CD4-positive, alpha-beta T cell treated with Interleukin-10 for 1 hour (primary cell): ENCODE results near the gene ADGRL3.
"Not testable (repeated sequence)": the region's sequence is repeated elsewhere in the genome, so short reads cannot be mapped to it uniquely, and the experiment has no call there.

Source experiments
- DNase-seq: peaks from one replicate; pipeline ENCODE4 v3.0.0-alpha.2; 2020

The ADGRL3 gene

DNA sequence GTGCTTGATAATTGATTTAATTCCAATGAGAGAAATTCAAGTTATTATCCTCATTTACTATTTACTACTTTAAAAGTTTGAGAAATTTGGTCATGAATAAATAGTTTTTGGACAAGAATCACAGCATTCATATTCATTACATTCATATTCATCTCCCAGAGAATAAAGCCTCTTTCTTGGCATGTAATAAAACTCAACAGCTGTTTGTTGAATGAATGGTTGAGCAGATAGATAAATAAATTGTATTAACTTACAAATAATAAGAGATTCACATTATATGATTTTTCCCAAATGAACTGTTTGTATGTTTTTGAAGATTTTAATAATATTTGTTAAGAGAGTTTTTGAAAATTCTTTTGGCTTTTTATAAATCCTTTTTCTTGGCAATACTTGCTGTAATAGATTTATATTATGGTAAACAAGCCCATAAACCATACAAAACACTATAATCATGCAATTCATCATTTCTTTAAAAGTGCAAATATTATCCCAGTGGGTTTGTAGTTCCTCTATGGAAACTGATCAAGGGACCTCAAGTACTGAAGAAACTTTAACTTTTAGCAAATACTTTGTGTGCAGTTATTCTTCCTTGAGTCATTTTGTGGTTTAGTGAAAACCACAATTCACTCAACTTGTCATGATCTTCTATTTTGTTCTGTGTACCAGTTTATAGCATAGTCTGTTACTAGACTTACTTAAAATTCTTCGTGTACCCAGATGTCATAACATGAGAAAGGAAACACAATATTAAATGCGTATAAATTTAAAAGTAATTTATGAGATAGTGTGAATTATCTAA is 371.8 kb downstream of the ADGRL3 start:
- DNase-seq = no peak

DNA sequence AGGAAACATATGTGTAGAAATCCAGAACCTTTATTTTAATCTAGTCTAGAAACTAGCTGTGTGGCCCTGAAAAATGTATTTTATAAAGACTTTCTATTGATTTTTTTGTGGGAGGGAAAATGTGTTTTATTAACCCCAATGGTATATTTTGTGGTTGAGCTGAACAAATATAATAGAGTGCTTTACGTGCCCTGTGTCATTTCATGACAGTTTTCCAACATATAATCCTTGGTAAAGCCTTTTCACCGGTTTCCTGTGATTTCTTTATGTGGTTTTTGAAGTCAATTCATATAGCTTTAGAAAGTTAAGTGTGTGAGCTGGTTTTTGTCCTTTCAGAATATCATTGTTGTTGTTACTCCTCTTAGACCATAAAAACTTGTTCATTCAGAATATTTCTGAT is 375.7 kb downstream of the ADGRL3 start:
- no peak for DNase-seq

DNA sequence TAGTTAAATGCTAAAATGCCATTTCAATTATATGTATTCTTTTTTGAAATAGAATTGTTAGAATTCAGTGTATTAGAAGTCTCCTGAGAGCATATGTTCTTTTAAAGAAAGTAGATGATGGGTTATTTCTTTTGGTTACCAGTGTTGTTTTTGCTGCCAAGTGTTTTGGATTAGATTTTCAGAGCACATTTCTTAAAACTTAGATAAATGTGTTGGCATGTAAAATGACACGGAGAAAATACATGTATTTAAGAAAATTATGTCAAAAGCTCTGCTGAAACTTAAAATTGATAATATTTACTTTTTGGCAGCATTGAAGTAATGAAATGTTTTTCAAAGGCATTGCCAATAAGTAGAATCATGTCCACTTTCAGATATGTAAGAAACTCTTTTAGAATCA is 379.7 kb downstream of the ADGRL3 start:
- no peak for DNase-seq

DNA sequence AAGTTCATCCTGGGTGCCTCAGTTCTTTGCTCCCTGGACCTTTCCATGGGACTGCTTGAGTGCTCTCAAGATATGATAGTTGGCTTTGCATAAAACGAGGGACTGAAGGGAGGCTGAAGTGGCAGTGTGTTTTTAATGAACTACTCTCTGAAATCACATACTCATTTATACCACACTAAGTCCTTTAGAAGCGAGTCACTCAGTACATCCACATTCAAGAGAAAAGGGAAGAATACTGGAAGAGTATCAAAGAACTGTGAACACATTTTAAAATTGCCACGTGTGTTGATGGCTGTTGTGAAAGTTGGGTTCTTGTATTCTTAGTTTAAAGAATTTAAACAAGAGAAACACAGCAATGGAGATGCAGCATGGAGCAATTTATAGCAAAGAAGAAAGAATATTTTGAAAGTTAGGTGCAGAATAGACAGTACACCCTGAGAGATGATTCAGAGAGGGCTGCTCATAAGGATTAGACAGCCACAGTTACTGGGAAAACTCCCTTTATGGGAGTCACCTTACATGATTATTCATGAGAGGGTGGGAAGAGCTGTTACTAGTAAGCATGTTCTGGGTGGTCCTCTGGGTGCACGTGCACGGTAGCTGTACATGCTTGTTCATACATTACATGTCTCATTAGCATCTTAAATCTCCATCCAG is 380.7 kb downstream of the ADGRL3 start:
- DNase-seq = no peak

DNA sequence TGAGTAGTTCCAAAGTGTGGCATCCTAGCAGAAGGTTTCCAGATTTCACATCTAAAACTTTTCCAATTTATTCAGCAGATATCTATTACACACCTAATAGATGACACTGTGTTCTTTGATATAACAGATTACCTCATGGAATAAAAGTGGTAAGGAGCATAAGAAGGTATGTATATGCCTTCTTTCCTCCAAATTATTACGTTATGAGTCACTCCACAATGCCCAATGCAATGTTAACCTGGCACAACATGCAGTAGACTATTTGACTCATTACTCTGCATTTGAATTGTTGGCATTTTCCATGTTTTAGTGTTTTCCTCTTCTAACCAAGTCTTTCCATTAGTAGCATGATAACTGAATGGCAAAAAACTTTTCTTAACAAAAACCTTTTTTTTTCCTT is 383.6 kb downstream of the ADGRL3 start:
- no peak for DNase-seq

DNA sequence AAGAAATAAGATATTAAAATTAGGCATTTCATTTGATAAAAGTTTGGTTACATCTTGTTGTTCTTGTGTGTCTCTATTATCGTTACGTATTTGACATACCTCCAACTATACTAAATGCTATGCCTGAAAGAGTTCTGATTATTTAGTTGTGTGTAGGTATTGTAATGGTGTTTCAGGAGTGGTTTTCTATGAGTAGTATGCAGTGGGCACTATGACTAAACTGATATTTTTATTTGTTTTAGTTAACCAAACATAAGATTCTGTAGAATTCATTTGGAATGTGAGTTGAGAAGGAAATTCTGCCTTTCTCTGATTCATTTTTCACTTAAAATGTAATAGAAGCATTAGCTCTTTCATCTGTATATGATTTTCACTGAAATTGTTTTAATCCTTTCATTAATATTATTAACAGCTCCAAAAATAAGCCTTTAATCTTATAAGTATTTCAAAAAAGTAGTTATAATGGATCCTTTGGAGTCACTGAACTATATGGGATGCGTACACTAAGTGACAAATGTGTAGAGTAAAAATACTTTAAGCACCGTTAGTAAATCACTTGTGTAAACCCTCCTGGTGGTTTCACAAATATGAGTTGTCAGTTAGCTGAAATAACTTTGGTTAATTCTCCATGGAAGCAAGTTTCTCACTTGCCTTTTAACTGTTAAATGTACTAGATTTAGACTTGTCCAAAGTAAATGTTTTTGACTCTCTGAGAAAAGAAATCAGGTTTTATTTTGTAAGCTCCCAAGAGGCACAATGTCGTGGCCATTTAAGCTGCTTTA is 388.7 kb downstream of the ADGRL3 start:
- DNase-seq = no peak

DNA sequence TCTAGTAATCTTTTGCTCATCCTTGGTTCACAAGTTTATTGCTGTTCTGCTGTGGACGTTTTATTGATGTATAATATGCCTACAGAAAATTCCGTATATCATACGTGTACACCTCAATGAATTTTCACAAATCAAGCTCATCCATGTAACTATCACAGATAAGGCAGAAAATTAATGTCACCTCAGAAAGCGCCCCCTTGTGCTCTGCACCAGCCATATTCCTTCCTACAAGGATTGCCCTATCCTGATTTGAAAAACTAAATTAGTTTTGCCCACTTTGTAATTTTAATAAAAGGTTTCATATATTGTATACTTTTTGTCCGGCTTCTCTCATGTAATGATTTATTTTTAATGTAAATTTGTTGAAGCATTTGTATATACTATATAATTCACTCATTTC is 390.8 kb downstream of the ADGRL3 start:
- DNase-seq = no peak

DNA sequence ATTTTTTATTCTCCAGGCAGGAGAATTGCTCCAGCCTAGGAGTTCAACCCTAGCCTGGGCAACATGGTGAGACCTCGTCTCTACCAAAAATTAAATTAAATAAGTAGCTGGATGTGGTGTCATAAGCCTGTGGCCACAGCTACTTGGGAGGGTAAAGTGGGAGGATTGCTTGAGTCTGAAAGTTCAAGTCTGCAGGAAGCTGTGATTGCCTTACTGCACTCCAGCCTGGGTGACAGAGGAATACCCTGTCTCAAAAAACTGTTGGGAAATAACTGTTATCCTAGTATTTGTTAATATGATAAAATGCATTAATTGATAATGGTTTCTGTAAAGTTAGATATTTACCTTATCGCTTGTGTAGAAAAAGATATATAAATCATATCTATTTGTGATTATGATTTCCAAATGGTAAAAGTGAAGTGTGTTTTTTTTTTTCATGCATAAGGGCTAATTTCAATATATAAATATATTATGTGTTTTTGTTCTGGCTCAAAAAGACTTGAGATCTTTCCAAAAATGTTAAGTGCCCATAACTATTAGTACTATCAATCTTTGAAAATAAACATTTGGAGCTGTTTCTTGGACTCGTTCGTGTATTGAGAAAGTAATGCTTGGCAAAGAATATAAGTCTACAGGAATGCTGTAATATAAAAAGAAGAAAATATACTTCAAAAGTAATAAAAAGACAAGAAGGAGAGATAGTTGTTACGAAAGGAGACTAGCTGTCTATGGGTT is 396.6 kb downstream of the ADGRL3 start:
- DNase-seq = no peak

DNA sequence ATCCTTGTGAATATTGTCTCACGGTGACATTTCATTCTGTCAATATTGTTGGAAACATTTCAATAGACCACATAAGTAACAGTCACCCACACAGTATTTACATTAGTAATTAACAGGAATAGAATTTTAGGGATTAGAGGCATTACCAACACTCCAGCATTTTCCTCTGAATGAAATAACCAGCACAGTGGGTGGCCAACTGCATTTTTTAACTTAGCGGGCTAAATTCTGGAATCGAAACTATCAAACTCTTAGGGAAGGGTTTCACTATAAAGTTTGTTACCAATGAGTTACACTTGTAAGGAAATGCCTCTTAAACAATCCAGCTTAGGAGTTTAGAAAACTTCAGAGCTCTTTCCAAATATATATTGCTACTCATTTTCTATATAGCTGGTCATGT is 403.0 kb downstream of the ADGRL3 start:
- DNase-seq = no peak

DNA sequence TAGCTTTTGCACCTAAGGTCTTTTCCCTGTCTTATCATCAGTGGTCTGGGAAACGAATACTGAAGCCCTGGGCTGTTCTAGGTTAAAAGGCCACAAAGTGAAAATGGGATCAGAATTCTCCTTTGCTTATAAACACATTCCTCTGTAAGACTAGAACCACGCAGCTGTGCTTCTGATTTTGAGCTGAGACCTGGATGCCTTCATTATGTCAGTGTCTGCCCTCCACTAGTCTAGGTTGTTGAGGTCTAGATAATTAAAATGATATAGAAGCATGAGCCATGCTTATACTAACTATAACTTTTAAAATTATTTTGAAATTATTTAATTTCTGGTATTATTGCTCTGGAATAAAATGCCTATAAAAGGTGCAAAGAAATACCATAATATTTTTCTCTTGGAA is 403.9 kb downstream of the ADGRL3 start:
- no peak for DNase-seq

DNA sequence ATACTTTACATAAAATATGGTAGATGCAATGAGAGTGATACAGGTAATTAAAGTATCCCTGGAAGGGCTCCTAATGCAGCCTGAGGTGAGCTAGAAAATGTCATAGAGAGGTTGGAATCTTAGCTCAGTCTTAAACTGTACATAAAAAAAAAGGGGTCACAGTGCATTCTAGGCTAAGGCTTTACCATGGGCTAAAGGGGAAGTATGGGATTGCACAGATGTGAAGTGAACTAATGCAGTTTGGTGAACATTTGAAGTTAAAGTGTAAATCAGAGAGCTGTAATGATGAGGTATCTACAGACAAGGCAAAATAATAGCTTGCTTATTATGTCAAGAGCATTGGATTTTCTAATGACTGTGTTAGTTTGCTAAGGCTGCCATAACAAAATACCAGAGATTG is 405.9 kb downstream of the ADGRL3 start:
- no peak for DNase-seq

DNA sequence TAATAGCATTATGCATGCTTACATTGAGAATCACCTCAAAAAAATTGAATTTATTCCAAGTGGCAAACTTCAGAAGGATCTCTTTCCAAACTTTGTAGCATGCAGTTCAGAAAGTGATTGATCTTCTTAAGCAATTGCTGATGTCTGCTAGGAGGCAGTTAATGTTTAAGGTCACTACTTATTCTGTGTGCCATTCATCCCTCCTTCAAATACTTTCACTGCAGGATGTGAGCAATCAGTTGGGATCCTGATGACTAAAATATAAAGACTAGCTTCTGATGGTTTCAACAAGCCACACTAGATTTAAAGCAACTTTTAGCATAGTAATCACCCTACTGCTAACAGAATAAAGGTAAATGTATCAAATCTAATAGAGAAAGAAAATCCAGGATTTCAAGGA is 414.1 kb downstream of the ADGRL3 start:
- DNase-seq = no peak

DNA sequence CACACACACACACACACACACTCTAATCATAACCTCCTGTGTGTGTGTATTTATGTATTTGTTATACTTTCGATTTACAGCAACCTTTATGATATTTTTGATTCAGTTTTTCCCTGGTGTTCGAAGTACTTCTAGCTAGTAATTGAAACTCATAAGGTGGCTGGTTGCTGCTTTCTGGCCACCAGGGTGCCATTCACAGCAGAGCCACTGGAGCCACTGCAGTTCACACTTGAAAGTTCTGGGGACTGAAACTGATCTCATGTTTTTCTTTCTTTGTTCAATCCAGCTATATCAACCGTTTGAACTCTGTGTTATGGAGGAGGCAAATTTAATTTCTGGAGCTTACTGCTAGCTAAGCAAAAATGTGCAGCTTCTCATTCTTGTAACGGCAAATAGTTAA is 419.4 kb downstream of the ADGRL3 start:
- DNase-seq = no peak

DNA sequence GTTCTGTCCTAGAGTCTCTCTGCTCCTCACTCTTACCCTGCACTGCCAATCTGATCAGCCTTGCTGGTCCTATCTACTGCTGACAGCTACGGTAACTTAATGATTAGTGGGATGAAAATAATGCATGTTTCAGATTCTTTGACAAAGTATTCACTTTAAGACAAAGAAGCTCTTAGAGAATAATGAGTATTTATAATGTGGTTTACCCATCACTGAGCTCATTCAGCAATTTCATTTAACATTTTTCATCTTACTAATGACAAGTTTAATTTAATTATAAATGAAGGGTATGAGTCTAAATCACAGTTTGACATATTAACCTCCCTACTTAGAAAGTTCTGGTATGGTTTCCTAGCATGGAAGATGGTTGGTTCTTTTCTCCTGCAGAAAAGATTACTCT is 428.2 kb downstream of the ADGRL3 start:
- no peak for DNase-seq

DNA sequence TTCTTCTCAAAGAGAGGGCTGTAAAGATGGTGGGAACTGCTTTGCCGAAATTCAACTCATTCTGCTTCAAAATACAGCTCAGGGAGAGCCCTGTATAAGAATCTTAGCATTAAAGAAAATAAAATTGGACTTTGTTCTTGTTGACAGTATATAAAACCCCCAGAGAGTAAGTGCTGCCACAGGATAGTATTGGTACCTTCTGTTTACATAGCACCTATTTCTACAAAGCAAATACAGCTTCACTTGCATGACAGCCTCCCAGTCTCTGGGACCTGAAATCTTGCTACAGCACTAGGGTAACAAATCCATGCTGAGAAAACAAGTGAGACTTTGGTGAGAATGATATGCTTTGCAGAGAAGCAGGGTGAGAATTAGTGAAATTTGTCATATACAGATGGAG is 428.6 kb downstream of the ADGRL3 start:
- DNase-seq = no peak

DNA sequence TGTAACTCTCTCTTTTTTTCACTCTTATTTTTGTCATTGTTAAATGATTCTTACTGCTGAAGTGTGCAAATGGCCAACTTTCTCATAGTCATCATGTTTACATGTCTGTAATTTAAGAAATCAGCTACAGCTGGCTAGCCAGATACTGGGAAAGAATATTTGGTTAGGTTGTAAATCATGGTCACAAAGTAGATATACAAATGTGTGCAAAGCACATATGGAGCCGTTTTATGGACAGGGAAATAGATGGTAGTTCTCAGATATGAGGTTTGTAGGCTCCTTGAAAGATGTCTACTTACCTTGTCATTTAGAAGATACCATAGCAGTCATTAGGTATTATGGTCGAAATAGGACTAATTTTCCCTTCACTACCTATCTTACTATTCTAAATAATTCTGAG is 430.4 kb downstream of the ADGRL3 start:
- no peak for DNase-seq

DNA sequence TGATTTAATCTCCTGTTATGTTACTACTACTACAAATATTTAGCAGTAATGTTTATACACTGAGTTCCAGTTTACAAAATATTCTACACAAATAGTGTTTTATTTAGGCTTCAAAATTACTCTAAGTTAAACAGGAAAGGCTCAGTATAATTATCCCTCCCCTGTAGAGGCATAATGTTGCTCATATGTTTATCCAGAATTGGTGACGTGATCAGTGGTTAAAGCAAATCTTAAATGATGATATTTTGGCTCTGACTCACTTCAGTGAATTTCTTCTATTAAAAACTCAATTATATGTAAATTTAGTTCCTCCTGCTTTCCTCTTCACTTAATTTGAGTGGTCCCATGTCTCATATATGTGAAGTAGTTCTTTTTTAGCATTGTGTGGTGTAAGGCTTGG is 438.5 kb downstream of the ADGRL3 start:
- DNase-seq = no peak

DNA sequence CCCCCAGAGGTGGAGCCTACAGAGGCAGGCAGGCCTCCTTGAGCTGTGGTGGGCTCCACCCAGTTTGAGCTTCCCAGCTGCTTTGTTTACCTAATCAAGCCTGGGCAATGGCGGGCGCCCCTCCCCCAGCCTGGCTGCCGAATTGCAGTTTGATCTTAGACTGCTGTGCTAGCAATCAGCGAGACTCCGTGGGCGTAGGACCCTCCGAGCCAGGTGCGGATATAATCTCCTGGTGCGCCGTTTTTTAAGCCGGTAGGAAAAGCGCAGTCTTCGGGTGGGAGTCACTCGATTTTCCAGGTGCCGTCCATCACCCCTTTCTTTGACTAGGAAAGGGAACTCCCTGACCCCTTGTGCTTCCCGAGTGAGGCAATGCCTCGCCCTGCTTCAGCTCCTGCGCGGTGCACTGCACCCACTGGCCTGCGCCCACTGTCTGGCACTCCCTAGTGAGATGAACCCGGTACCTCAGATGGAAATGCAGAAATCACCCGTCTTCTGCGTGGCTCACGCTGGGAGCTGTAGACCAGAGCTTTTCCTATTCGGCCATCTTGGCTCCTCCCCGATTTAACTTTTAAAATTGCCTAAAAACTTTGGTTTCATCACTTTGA is 446.7 kb downstream of the ADGRL3 start:
- not testable (repeated sequence) for DNase-seq

DNA sequence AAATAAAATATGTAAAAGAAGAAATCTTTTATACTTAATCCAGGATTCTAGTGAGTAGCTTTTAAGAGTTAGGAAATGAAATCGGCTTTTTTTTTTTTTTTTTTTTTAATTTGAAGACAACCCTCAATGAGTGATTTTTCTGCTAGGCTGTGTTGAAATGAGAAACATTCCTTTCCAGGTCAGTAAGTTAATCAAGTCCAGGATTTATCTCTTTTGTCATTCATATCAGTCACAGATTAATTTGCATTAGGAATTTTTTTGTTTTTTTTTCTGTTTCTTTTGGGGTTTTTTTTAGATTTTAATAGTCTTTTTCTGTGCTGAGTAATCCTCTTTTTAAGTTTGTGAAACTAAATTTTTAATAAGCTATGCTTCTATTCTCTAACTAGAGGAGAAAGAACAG is 448.1 kb downstream of the ADGRL3 start:
- DNase-seq = no peak

DNA sequence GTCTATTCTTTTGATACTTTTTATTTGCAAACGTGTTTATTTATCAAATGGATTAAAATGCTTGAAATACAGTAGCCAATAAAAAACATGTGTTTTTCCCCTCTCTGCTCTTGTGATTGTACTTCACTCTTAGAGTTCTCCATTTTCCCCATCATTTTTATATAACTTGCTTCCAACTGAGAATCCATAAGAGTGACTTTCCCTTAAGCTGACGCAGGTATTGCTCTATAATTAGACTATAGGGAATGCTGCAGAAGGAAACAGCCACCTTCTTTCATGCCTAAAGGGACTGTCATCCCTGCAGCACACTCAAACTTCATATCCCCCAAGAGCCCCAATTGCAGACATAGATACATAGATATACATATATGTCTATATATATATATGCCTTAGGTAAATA is 456.9 kb downstream of the ADGRL3 start:
- DNase-seq = no peak

DNA sequence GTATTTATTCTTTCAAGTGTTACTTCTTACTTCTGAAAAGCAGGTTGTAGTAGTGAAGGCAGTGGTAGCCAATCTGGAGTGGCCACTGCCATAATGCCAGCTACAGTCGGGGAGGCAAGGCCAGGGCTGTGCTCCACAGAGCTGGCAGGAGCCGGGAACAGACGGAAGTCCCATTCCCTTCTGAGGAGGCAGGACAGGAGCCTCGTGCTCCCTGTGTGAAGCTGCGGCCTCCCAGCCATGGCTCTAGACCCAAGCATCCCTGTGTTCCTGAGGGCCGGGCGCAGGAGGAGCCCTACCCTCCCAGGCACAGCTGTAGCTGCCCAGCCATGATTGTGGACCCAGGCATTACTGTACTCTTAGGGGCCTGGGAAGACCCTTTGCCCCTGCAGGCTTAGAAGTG is 461.8 kb downstream of the ADGRL3 start:
- DNase-seq = no peak

DNA sequence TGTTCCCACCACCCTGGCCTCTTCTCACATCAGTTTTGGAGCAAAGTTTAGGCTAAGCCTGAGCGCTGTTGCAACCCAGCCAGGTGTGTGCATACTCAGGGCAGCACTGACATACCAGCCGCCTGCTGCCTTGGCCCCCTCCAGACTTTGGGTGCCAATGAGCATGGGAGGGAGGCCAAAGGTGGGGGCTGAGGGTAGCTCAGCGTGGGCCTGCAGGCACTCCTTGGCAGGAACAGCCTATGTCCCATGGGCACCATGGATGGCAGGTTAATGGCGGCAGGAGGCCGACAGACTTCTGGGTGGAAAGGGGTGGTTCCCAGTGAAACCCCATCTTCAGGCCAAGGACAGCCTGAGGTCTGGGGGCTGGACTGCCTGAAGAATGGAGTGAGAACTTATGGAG is 462.2 kb downstream of the ADGRL3 start:
- no peak for DNase-seq

DNA sequence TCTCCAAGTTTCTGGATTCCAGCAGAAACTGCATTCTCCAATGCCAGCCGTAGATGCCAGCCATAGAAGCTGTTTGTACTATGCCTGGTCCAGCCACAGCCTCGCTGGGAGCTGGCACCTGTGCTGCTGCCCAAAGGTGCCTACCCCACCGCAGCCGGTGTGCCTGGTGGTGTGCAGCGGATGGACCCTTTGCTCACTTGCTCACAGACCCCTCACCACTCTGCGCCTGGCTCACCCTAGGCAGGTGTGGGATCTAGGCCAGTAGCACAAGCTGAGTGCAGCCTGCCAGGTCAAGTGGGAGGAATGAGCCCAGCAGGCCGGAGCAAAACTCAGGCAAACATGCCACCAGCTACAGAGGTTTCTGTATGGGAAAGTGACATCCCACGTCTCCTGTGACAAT is 463.2 kb downstream of the ADGRL3 start:
- DNase-seq = no peak
